Bronchial epithelial cell (primary cell): ENCODE data around the gene IL17C. TPM values are rescaled to one million over a fixed set of nuclear protein-coding genes. Genes with fewer than 3 reads are reported as not detected.

Experiments
- DNase-seq: peaks from one replicate; pipeline ENCODE4 v3.0.0-alpha.2; 2010; ENCODE audit warnings: low read depth
- FAIRE-seq: peaks from 2 replicates; lab custom pipeline; 2011; peaks lifted over from hg19 to GRCh38; lab: Jason Lieb, UNC
- H3K27me3 ChIP-seq: 2 replicates; pipeline ENCODE4 v1.5.1; 2011; ENCODE audit warnings: low read length; ENCODE audit not compliant: control insufficient read depth, insufficient read depth
- H3K36me3 ChIP-seq: 2 replicates; pipeline ENCODE4 v1.5.1; 2011; ENCODE audit warnings: low read length; ENCODE audit not compliant: control insufficient read depth, insufficient read depth
- H3K4me3 ChIP-seq: 2 replicates; pipeline ENCODE4 v1.5.1; 2011; ENCODE audit warnings: mild to moderate bottlenecking, low read depth, low read length, control low read depth
- total RNA-seq: library from RNA; depleted of rRNA; stranded (reverse); fragments of >200 nt; gene quantifications from 2 replicates; pipeline ENCODE4 v1.2.1, GENCODE V29; 2014
- TF ChIP-seq, protein P1 (sequence below): IDR thresholded peaks from 2 replicates; pipeline ENCODE4 v1.5.1; 2011; ENCODE audit warnings: mild to moderate bottlenecking, moderate library complexity, low read length, control low read depth, inconsistent platforms; ENCODE audit not compliant: insufficient read depth, severe bottlenecking

IL17C gene
- total RNA-seq, 1 donor from 2014 or later = under 0.01 TPM

GRCh38 chr16:88651989-88652761, 13.8 kb downstream of the IL17C start:
- TF ChIP-seq, protein P1, sequence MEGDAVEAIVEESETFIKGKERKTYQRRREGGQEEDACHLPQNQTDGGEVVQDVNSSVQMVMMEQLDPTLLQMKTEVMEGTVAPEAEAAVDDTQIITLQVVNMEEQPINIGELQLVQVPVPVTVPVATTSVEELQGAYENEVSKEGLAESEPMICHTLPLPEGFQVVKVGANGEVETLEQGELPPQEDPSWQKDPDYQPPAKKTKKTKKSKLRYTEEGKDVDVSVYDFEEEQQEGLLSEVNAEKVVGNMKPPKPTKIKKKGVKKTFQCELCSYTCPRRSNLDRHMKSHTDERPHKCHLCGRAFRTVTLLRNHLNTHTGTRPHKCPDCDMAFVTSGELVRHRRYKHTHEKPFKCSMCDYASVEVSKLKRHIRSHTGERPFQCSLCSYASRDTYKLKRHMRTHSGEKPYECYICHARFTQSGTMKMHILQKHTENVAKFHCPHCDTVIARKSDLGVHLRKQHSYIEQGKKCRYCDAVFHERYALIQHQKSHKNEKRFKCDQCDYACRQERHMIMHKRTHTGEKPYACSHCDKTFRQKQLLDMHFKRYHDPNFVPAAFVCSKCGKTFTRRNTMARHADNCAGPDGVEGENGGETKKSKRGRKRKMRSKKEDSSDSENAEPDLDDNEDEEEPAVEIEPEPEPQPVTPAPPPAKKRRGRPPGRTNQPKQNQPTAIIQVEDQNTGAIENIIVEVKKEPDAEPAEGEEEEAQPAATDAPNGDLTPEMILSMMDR = no peak
- no peak for DNase-seq
- no peak for FAIRE-seq
- H3K4me3 ChIP-seq = no peak overlapping the region
- H3K36me3 ChIP-seq = peaks cover 11% of the 10 kb centered on the region
- H3K27me3 ChIP-seq = no peaks in the 10 kb centered on the region

DNA sequence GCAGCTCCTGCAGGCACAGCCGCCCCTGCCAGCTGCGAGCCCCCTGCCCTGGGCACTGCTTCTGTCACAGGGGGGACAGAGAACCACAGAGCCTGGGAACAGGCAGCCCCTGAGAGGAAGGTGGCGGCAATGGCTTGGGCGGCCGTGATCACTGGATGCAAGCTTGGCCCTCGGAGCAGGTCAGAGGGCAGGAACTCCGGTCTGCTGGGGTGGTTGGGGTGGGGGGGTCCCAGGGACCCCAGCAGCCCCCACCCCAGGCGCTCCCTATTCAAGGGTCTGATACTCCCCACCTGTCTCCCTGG, 14.3 kb downstream of the IL17C start:
- FAIRE-seq (no peak), DNase-seq (no peak)
- TF ChIP-seq, protein P1 = no peak
- H3K4me3 ChIP-seq = no peak overlapping the region
- H3K36me3 ChIP-seq = peaks cover 11% of the 10 kb centered on the region
- H3K27me3 ChIP-seq = no peaks in the 10 kb centered on the region

DNA sequence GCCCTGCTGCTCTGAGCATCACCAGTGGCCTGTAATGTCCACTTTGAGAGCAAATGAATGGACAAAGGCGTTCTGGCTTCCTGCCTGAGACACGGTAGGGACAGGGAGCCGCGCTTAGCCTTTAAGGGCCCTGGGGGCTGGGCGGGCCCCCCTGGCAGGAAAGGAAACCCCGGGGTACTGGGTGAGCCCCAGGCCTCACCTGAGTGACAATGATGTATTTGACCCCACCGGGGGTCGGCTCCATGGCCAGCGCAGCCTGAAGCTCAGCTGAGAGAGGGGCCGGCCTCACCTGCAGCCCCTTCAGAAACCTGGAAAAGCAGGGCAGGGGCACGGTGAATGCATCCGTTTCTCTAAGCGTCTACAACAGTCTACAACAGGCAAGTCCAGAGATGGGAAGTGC, 14.7 kb downstream of the IL17C start:
- H3K4me3 ChIP-seq = no peak overlapping the region
- peaks cover 11% of the 10 kb centered on the region for H3K36me3 ChIP-seq
- TF ChIP-seq, protein P1 = no peak
- DNase-seq = no peak
- H3K27me3 ChIP-seq = no peaks in the 10 kb centered on the region
- FAIRE-seq = no peak

DNA sequence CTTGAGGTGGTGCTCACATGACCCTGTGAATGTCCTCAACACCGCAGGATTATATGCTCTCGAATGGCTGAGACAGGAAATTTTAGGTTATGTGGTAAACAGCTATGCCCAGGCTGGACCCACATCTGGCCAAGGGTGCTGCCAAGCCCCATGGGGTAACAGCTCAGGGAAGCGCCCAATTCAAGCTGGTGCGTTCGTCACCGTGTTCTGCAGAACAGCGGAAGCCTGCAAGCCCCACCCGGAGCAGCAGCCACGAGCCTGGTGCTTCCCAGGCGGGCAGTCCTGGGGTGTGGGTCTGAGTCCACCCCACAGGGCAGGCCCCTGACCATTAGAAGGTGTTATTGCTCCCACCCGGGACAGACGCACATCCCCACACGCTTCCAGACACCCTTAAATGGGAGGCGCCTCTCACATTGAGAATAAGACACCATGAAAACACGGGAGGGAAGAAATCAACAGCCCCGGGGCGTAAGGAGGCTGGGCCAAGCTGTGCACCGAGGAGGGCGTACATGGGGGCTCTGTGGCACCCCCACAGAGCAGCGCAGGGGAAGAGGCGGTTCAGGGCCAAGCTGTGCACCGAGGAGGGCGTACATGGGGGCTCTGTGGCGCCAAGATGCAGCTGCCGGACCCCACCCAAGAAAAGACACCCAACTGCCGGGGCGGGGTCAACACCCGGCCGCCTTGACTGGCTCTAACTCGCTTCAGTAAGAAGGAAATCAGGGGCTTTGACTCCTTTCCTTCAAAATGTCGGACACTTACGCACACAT, 15.4 kb downstream of the IL17C start:
- peaks cover 11% of the 10 kb centered on the region for H3K36me3 ChIP-seq
- H3K4me3 ChIP-seq = no peak overlapping the region
- FAIRE-seq (no peak), DNase-seq (no peak)
- no peaks in the 10 kb centered on the region for H3K27me3 ChIP-seq
- TF ChIP-seq, protein P1 = no peak

- Histone ChIP-seq H3K36me3 (peaks cover 11% of the 10 kb centered on the region), H3K4me3 (no peak overlapping the region), H3K27me3 (no peaks in the 10 kb centered on the region)
- FAIRE-seq (no peak), DNase-seq (no peak)
- TF ChIP-seq, protein P1 = no peak
Observed at GRCh38 chr16:88654363-88655052, 16.1 kb downstream of the IL17C start.
